Panc1 (cell line): ENCODE measurements around the gene PRMT6. TPM values are rescaled to one million over a fixed set of nuclear protein-coding genes. Genes with fewer than 3 reads are reported as not detected.

ENCODE experiments used
- ATAC-seq: fragments of 200-7000 bp; cut with Tn5 transposase; 2 replicates; pipeline ENCODE4 v1.9.1; 2020; ENCODE audit warnings: mild to moderate bottlenecking, moderate library complexity
- BruUV-seq: library from RNA; stranded (reverse); fragments of 400-500 nt; replicated peaks from 2 replicates; lab custom pipeline; 2021; lab: Mats Ljungman, UMichigan
- CTCF ChIA-PET: fragments of 300-600 bp; sonication (Branson Sonifier 250); formaldehyde crosslinking; loops from one replicate; lab custom pipeline; 2022; ENCODE audit warnings: antibody characterized with exemption; lab: Charles Lee
- POLR2A ChIA-PET: fragments of 300-600 bp; sonication (Branson Sonifier 250); formaldehyde crosslinking; loops from one replicate; lab custom pipeline; 2022; ENCODE audit warnings: antibody characterized with exemption; lab: Charles Lee
- DNase-seq: peaks from one replicate; pipeline ENCODE4 v3.0.0-alpha.2; 2010; ENCODE audit warnings: low read depth, low spot score
- H3K27ac ChIP-seq: 2 replicates; pipeline ENCODE4 v1.5.1; 2011; ENCODE audit warnings: mild to moderate bottlenecking, low read length, inconsistent platforms
- H3K27me3 ChIP-seq: fragments of 200-500 bp; sonication (Bioruptor generic); 2 replicates; pipeline ENCODE4 v1.6.0; 2014; ENCODE audit warnings: low read length, inconsistent platforms; ENCODE audit not compliant: control insufficient read depth, insufficient read depth
- H3K36me3 ChIP-seq: fragments of 200-500 bp; sonication (Bioruptor generic); 2 replicates; pipeline ENCODE4 v1.5.1; 2014; ENCODE audit warnings: inconsistent platforms, mild to moderate bottlenecking, low read length, moderate library complexity; ENCODE audit not compliant: control insufficient read depth, insufficient read depth
- H3K4me1 ChIP-seq: 2 replicates; pipeline ENCODE4 v1.5.1; 2011; ENCODE audit warnings: inconsistent platforms, mild to moderate bottlenecking, low read length, moderate library complexity; ENCODE audit not compliant: control insufficient read depth, insufficient read depth
- H3K4me3 ChIP-seq, 2 experiments: 2 replicates each; pipeline ENCODE4 v1.5.1; 2011 to 2012; ENCODE audit warnings: low read depth in 2 of 2, low read length in 2 of 2, mild to moderate bottlenecking in 2 of 2, inconsistent platforms in 1 of 2, moderate library complexity in 1 of 2
- H3K9me3 ChIP-seq: fragments of 200-500 bp; sonication (Bioruptor generic); 2 replicates; pipeline ENCODE4 v1.5.1; 2014; ENCODE audit warnings: low read depth, mild to moderate bottlenecking, inconsistent platforms, low read length, moderate library complexity; ENCODE audit not compliant: control insufficient read depth, insufficient read depth
- CTCF ChIP-seq: fragments of 450-650 bp; IDR thresholded peaks from 2 replicates; pipeline ENCODE4 v1.5.1; 2017; ENCODE audit warnings: mild to moderate bottlenecking
- POLR2AphosphoS5 ChIP-seq: IDR thresholded peaks from 2 replicates; pipeline ENCODE4 v1.6.1; 2012; ENCODE audit warnings: mild to moderate bottlenecking, low read depth, low read length, moderate library complexity
- REST ChIP-seq, 2 experiments: IDR thresholded peaks; 2 replicates each; pipeline ENCODE4 v1.6.1; 2011 to 2012; ENCODE audit warnings: low read depth in 2 of 2, control low read depth in 1 of 2, low read length in 1 of 2, mild to moderate bottlenecking in 1 of 2, moderate library complexity in 1 of 2; ENCODE audit not compliant: insufficient read depth in 1 of 2
- in situ Hi-C: cut with HindIII; loops from 2 replicates; pipeline ENCODE4 v1.10.0; 2016; ENCODE audit warnings: low sequenced_read_pairs, low pct_unique_long_range_greater_than_20kb
- intact Hi-C: fragments of 100-400 bp; cut with micrococcal nuclease; formaldehyde crosslinking; loops from one replicate; pipeline ENCODE4 v1.10.0; 2022; ENCODE audit not compliant: unreplicated experiment
- total RNA-seq: library from RNA; stranded (reverse); gene quantifications from one replicate; pipeline ENCODE4 v1.2.1, GENCODE V29; 2021; ENCODE audit not compliant: unreplicated experiment

Gene PRMT6
- total RNA-seq, 1 experiment from 2014 or later: 11.5 TPM

- in situ Hi-C loops (no loop called here), intact Hi-C loops (no loop called here)
- Histone ChIP-seq H3K4me1 (no peaks in the 10 kb centered on the region), H3K4me3 (no peak overlapping the region), H3K27me3 (no peaks in the 10 kb centered on the region), H3K9me3 (no peaks in the 10 kb centered on the region), H3K36me3 (no peaks in the 10 kb centered on the region), H3K27ac (no peak overlapping the region)
- TF ChIP-seq POLR2AphosphoS5: no peak
- TF ChIP-seq CTCF: no peak
- no TSS peak for BruUV-seq
- DNase-seq (no peak), ATAC-seq (no peak)
- ChIA-PET CTCF (no interaction called here), POLR2A (no interaction called here)
Observed at GRCh38 chr1:107098961-107099360, 42.5 kb downstream of the PRMT6 start.

- Histone ChIP-seq H3K36me3 (no peaks in the 10 kb centered on the region), H3K9me3 (no peaks in the 10 kb centered on the region), H3K27me3 (no peaks in the 10 kb centered on the region), H3K4me3 (no peak overlapping the region), H3K27ac (no peak overlapping the region), H3K4me1 (no peaks in the 10 kb centered on the region)
- ChIA-PET POLR2A (no interaction called here), CTCF (no interaction called here)
- TF ChIP-seq POLR2AphosphoS5 (no peak), REST (IDR thresholded peaks at IDR 0.05; ENCODE audit: insufficient read depth in 1 of 2, low read depth in 2 of 2, low read length in 1 of 2) (no peak), CTCF (no peak)
- no peak for ATAC-seq
- no peak for DNase-seq
- in situ Hi-C loops: no loop called here
- intact Hi-C loops: no loop called here
- BruUV-seq: no TSS peak
Observed at GRCh38 chr1:107100331-107100984, 44.0 kb downstream of the PRMT6 start.

GRCh38 chr1:107105914-107106313, 49.4 kb downstream of the PRMT6 start:
- Histone ChIP-seq H3K27me3 (no peaks in the 10 kb centered on the region), H3K36me3 (no peaks in the 10 kb centered on the region), H3K27ac (no peak overlapping the region), H3K9me3 (no peaks in the 10 kb centered on the region), H3K4me3 (no peak overlapping the region), H3K4me1 (no peaks in the 10 kb centered on the region)
- CTCF ChIA-PET: no interaction called here
- intact Hi-C loops: no loop called here
- TF ChIP-seq CTCF (no peak), REST (IDR thresholded peaks at IDR 0.05; ENCODE audit: insufficient read depth in 1 of 2, low read depth in 2 of 2, low read length in 1 of 2) (no peak)
- no peak for ATAC-seq
- no TSS peak for BruUV-seq
- POLR2A ChIA-PET: no interaction called here
- DNase-seq: no peak
- in situ Hi-C loops: no loop called here
